ENCODE data around the gene MED29.

DNA sequence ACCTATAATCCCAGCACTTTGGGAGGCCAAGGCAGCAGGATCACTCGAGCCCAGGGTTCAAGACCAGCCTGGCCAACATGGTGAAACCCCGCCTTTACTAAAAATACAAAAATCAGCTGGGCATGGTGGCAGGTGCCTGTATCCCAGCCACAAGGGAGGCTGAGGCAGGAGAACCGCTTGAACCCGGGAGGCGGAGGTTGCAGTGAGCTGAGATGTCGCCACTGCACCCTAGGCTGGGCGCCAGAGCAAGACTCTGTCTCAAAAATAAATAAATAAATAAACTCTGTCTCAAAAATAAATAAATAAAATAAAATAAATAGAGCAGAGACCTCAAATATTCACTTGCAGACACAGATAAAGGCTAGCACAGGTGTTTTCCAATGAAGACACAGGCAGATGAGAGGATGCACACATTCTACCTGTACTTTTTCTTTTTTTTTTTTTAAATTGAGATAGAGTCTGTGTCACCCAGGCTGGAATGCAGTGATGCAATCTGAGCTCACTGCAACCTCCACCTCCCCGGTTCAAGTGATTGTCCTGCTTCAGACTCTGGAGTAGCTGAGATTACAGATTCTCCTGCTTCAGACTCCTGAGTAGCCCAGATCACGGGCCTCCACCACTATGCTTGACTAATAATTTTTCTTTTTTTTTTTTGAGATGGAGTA is 47.2 kb downstream of the MED29 start:
- TF ChIP-seq POLR2A (IDR thresholded peaks at IDR 0.05; ENCODE audit: low read length): no peak
- no peak for TF ChIP-seq GATA1 (IDR thresholded peaks at IDR 0.05; ENCODE audit: low read depth, low read length)

Measured in erythroblast (primary cell).